IPS DF 4.7 (cell line): Measurements from ENCODE around the gene LCNL1.

Source experiments
- DNase-seq: peaks from one replicate; pipeline ENCODE4 v3.0.0-alpha.2; 2013; ENCODE audit warnings: low spot score; ENCODE audit errors: extremely low read depth

LCNL1 gene

DNA sequence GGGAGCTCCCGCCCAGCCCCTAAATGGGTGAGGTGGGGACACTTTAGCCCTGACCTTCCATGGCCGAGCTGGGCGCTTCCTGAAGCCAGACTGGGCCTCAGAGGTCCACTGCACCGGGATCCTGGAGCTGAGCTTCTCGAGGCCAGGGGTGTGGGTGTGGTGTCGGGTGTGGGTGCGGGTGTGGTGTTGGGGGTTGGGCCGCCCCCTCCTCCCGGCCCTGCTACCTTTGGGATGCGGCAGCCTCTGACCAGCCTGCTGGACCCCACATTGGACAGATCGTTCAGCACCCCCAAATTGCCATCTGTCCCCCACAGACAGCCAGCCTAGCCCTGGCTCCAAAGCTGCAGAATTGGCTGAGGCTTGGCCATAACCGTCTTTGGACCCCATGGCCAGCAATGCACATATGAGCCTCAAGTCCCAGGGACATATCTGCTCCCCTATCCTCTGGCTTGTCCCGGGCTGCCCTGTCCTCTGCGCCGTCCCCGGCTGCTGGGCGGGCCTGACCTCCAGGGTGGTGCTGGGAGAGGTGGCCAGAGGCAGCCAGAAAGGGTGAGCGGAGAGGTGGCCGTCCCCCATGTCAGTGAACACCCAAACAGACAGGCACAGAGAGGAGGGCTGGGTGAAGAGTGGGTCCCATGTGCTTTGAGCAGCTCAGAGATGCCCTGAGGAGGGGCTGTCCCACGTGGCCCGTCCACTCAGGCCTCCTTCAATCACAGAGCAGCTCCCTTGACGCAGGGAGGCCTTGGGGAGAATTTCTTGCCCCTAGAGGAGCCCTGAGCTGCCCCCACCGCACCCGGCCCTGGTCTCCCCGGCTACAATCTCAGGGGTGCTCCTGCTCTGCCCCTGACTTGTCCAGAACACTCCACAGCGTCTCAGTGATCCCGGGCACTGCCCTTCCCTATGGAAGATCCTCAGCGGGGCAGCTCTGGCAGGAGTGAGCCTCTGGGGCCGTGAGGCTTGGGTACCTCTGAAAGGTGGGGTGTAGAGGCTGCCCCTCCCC lies 8.9 kb upstream of the LCNL1 start:
- no peak for DNase-seq

DNA sequence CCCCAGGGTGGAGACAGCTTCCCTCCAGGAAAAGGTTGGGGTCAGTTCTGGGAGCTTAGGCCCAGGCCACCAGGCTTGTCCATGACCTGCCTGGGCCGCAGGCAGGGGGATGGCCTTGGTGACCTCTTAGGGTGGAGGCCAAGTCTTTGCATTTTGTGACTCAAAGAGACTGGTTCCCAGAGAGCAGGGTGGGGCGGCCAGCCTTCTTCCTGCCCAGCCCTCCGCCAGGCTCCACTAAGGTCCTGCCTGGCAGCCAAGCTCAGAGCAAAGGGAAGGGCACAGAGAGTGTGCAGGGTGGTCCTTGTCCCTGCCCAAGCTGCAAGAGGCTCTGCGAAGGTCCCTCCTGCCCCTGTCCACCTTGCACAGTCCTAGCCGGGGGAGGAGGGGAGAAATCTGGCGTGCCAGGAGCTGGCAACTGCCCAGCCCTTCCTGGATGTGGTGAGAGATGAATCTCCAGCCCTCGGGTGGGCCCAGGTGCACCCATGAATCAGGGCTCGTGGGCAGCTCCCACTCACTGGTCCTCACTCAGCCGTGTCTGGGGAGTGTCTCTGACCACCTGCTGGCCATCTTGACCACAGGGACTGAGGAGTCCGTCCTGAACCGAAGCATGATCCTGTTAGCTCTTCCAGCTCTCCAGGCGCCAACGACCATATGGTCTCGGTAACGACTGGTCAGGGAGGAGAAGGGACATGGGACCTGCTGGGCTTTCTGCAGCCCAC lies 7.8 kb upstream of the LCNL1 start:
- DNase-seq, result no peak

DNA sequence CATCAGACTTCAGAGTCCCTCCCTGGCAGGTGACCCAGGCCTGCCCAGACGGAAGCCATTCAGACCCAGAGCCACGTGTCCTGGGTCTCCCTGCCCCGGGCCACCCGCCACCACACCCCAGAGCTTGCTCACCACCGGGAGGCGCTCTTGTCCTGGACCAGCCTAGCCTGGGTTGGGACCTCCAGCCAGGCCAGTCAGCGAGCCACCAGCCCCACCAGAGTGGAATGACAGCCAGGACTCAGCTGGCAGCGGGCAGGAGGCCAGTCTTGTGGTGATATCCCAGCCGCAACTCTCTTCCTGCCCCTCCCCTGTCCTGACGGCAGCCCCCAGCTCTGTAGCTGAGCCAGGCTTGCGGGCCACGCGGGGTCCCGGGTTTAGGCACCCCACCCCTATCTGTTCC lies 7.1 kb upstream of the LCNL1 start:
- no peak for DNase-seq

DNA sequence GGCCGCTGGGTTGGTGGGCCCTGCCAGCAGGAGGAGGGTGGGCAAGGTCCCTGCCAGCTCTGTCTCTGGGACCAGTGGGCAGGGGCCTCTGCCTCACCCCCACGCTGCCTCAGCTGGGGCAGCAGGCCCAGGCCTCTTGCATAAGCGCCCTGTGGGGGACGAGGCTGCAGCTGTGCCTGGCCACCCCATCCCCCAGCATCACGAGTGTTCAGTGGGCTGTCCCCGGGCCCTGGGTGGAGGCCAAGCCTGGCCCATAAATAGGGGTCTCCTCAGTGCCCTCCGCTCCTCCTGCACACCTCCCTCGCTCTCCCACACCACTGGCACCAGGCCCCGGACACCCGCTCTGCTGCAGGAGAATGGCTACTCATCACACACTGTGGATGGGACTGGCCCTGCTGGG lies 5.6 kb upstream of the LCNL1 start, which contains the start of gene PTGDS:
Gene PTGDS (plus strand): TSS at position 282 of the 400 bp plus-strand sequence. CDS start 75 bp downstream, at position 357.
- no peak for DNase-seq

DNA sequence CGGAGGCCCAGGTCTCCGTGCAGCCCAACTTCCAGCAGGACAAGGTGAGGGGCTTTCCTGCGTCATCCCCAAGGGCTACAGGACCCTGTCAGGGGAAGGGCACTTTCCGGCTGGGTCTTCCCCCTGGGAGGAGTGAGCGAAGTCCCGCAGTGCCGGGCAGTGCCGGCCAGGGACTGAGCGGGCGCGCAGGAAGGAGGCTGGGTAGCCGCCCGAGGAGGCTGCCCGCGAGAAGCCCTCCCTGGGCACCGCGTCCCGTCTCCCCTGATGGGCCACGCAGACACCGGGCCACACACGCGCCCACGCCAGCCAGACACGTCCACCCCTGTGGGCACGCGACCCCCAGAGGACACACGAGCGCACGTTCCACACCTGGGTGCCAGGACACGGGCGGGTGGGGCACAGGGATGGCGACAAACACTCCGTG lies 5.1 kb upstream of the LCNL1 start:
- no peak for DNase-seq

DNA sequence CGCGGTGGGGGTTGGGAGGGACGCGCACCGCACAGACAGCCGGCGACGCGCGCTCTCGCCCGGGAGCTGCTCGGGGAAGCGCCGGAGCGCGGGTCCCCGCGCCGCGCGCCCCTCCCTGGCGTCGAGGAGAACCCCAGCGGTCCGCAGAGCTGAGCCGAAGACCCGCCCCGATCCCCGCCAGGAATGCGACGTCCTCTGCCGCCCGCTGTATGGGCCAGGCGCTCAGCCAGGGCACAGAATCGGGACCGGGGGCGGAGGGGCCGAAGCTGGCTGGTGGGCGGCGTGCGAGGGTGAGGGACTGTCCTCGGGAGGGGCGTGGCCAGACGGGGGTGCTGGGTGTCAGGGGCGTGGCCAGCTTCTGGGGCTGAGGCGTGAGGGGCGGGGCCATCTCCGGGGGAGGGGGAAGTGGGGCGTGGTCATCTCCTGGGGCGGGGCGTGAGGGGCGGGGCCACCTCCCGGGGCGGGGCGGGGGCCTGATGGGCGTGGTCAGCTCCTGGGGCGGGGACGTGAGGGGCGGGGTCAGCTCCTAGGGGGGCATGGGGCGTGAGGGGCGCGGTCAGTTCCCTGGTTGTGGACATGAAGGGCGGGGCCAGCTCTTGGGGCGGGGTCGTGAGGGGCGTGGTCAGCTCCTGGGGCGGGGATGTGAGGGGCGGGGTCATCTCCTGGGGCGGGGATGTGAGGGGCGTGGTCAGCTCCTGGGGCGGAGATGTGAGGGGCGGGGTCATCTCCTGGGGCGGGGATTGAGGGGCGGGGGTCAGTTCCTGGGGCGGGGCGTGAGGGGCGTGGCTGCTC lies 4.5 kb upstream of the LCNL1 start:
- DNase-seq, result no peak

DNA sequence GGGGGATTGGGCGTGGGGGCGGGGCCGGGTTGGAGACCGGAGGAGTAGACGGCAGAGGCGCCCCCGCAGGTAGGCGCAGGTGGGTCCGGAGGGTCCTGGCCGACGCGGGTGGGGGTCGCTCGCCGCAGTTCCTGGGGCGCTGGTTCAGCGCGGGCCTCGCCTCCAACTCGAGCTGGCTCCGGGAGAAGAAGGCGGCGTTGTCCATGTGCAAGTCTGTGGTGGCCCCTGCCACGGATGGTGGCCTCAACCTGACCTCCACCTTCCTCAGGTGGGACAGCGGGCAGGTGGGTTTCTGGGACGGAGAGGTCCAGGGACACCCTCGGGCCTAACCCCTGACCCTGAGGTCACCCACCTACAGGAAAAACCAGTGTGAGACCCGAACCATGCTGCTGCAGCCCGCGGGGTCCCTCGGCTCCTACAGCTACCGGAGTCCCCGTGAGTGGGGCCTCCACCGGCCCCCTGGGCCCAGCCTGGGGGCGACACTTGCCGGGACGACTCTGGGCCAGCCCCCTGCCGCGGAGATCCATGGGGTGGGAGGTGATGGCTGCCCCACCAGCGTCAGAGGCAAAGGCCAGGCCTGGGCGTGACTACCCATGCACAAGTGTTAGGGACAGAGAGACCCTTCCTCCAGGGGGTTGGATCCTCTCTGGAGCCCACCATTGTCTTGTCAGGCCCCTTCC lies 3.8 kb upstream of the LCNL1 start:
- no peak for DNase-seq

DNA sequence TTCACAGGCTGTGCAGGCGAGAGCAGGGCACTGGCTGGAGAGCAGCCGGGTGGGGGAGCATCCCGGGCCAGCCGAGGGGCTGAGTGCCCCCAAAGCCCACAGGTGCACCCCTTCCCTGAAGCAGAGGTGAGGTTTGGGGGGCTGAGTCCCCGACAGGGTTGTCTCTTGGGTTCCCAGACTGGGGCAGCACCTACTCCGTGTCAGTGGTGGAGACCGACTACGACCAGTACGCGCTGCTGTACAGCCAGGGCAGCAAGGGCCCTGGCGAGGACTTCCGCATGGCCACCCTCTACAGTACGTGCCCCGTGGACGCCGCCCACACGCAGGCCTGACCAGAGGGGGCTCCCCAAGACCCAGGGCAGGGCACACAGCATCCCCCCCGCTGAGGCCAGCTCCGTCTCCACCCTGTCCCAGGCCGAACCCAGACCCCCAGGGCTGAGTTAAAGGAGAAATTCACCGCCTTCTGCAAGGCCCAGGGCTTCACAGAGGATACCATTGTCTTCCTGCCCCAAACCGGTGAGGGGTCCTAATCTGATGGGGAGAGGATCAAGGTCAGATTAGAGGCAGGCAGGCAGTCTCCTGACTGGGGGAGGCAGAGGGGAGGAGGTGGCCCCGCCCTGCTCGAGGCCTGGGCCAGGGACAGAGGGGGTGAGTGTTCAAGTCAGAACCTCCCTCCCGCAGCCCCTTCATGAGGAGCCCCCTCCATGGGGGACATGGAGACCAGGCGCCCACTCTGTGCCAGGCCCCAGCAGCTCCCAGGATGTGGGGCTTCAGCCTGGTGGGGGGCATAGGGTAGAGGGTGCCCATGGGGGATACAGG lies 2.8 kb upstream of the LCNL1 start:
- DNase-seq, result no peak

DNA sequence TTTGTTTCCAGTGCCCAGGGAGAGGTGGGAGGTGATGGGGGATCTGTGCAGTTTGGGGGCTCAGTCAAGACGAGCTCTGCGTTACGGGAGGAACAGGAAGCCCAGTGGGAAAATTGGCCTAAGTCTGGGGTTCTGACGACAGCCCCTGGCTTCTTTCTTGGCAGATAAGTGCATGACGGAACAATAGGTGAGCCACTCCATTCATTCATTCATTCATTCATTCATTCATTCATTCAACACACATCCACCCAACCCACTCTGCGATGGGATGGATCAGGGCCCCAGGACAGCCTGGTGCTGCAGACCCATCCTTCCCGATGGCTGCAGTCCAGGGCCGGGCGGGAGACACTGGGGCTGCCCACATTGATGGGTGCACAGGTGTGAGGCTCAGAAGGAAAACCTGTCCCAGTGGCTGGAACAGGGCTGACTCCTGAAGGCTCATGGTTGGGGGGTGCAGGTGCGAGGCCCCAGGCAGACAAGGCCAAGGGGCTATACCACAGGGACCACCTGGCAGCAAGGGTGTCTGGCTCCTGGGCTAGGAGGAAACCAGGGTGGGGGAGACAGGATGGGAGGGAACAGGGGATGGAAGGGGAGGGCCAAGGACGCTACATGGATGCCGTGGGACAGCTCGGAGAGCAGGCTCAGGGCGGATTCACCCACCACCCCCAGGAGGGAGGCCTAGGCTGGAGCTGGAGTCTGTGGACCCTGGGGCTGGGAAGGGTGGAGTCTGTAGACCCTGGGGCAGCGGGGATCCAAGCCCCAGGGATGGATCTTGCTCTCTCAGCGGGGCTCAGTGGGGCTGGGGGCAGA lies 1.9 kb upstream of the LCNL1 start:
- DNase-seq, result no peak

DNA sequence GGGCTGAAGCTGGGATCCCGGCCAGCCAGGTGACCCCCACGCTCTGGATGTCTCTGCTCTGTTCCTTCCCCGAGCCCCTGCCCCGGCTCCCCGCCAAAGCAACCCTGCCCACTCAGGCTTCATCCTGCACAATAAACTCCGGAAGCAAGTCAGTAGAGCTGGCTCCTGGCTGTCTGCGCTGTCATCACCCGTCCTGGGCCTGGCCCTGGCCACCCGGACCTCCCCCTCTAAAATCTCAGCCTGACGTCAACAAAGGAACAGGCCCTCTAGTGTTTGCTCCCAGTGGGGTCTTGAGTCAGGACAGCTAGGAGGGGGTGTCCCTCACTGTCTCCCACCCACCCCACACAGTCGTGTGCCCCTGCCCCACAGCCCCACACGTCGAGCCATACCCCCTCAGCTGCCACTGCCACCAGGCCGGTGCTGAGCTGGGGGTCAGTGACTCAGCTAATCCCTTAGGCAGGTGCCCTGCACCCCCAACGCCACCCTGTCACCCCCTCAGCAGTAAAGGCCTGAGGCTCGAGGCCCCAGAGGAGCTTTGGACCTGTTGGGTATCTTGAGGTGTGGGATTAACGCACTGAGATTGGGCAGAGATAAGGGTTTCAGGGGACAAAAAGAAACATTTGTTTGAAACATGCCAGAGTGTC lies 1.1 kb upstream of the LCNL1 start:
- no peak for DNase-seq

DNA sequence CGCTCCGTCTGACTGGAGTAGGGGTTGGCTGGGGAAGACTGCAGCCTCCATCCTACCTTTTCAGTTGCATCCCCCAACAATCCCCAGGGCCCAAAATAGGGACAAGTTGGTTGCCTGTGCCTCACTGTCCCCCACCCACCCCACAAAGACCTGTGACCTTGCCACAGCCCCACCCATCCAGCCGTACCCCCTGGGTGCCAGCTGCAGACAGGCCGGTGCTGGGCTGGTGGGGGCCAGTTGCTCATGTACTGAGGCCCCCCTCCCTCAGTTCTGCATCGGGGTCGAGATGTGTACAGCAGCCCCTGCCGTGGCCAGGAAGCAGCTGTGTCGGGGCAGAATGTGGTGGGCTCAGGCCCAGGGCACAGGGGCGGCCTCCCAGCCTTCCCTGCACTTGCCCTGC lies 374 bp downstream of the LCNL1 start:
- no peak for DNase-seq

DNA sequence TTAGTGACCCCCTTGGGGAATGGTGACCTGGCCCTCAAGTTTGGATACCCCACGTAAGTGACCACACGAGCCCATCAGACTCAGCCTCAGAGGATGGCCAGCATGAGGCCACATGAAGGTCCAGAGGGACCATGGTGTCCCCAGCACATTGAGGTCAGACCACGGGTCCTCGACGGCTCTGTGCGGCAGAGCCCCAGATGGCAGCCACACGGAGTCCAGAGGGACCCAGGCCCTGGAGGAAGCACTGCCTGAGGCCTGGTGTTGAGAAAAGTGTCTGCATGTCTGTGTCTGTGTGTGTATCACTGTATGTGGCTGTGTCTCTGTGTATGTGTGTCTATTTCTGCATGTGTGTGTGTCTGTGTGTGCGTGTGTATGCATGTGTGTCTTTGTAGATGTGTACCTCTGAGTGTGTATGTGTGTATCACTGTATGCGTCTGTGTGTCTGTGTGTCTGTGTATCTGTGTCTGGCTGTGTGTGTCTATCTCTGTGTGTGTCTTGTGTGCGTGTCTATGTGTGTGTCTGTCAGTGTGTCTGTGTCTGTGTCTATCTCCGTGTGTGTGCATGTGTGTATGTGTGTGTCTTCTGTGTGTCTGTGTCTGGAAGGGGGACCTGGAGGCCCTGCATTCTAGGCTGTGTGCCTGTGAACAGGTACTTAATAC lies 992 bp downstream of the LCNL1 start:
- DNase-seq, result no peak

DNA sequence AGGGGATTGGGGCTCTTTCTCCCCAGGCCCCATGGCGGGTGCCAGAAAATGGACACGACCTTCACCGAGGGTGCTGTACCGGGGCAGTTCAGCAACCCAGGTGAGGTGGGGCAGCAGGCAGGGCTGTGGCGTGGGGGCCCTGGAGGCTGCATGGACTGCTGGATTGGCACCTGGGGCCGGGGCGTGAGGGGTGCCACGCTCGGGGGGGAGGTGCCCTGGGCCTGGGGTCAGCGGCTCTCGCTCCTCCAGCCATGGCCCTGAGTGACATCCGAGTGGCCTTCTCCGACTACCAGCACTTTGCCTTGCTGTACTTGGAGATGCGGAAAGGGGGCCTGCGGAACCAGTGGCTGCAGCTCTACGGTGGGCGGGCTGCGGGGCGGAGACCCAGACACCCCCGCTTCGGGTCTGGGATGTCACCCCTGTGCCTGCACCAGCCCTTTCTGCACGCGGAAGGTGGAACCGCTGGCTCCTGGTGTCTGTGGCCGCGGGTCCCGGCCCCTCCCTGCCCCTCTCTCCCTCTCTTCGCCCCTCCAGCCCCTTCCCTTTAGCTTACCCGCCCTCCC lies 1.8 kb downstream of the LCNL1 start:
- DNase-seq, result no peak

DNA sequence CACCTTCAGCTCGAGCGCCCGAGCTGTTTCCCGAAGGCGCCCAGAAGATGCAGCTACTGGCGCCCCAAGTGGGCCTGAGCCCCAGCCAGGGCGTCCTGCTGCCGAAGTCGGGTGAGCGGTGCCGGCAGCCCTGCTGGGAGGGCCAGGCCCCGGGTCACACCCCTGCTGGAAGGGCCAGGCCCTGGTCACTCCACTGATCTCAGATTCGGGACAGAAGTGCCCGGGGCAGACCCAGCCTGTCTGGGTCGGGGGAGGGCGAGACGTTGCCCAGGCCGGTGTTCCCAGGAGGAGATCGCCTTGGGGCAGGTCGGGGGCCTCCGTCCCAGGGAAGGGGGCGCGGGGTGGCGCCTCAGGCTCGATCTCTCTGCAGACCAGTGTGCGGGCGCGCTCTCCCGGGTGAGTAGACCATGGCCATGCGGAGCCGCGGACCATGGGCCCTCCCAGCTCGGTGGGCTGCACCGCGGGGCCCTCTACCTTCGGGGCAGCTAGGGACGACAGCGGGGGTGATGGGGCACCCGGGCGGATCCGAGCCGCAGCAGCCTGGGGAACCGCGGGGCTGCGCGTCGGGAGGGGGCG lies 2.3 kb downstream of the LCNL1 start:
- DNase-seq, result no peak

DNA sequence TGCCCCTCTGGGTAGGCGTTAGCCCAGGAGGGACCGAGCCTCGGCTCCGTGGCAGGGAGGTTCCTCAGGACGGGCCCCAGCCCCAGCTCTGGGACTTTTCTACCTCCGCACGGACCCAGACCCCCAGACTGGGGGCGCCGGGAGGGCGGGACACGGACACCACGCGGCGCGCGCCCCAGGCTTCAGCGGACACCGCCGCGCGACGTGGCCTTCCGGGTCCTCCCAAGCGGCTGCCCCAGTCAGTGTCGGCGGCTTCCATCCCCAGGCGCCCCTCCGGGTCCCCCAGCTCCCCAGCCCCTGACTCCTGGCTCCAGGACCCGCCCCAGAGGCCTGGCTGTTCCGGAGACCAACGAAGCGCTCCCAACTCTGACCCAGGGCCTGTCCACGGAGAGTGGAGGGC lies 3.1 kb downstream of the LCNL1 start:
- no peak for DNase-seq

DNA sequence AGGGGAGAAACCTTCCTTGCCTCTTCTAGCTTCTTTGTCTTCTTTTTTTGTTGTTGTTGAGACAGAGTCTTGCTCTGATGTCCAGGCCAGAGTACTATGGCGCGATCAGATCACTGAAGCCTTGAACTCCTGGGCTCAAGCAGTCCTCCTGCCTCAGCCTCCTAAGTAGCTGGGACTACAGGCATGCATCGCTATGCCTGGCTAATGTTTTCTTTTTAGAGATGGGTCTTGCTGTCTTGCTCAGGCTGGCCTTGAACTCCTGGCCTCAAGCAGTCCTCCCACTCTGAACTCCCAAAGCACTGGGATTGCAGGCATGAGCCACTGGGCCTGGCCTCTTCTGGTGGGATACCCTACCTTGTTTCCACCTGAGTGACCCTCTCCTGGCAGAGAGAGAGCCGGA lies 6.1 kb downstream of the LCNL1 start:
- DNase-seq, result no peak

DNA sequence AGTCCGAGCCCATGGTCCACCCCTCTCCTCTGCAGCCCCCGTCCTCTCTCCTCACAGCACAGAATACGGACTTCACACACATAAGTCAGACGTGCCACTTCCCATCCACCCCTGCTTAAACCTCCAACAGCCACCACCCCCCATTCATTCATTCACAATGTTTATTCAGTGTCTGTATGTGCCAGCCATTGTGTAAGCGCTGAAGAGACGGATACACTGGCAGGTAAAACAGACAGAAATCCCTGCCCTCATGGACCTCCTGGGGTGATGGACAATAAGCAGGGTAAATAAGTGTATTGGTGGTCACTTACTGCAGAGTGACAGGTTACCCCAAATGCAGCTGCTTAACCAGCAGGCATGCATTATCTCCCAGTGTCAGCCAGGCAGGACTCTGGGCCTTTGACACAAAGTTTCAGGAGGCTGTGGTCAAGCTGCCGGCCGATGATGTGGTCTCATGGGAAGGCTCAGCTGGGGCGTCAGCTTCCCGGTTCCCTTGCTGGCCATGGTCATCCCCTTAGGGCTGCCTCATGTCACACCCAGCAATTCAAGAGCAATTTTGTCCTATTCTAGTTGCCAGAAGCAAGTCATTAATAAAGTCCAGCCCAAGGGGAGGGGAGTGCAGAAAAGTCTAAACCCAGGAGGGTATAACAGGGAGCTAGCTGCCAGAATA lies 7.6 kb downstream of the LCNL1 start:
- no peak for DNase-seq
